ENCODE data around the gene BSPRY. TPM values are rescaled to one million over a fixed set of nuclear protein-coding genes. Genes with fewer than 3 reads are reported as not detected.
"Not testable (repeated sequence)": the region's sequence is repeated elsewhere in the genome, so short reads cannot be mapped to it uniquely, and the experiment has no call there.

Gene BSPRY
- total and polyA plus RNA-seq, 2 experiments from 2014 or later = 0.93 to 1.2 TPM

- peak within 1 kb of the TSS; percentile 73 for H3K4me3 ChIP-seq
- H3K27me3 ChIP-seq = no peaks in the 10 kb centered on the region
- H3K4me1 ChIP-seq (ENCODE audit: low read depth) = peaks cover 11% of the 10 kb centered on the region
- no peak for TF ChIP-seq CTCF (IDR thresholded peaks at IDR 0.05; ENCODE audit: low read depth, low read length)
- no peaks in the 10 kb centered on the region for H3K9me3 ChIP-seq (ENCODE audit: low read depth)
- peak within 1 kb of the TSS; percentile 86 for H3K27ac ChIP-seq
- peak; percentile 79 to 90 for DNase-seq (ENCODE audit: low read depth in 1 of 2, low spot score in 1 of 2)
- peaks cover 7% of the 10 kb centered on the region for H3K36me3 ChIP-seq
These were observed 27.6 kb downstream of the BSPRY start, which contains the start of gene HDHD3 for GRCh38 chr9:113376634-113377567. Gene HDHD3 (minus strand): TSS chr9:113376986. CDS start chr9:113374354, 2,632 bp downstream.

DNA sequence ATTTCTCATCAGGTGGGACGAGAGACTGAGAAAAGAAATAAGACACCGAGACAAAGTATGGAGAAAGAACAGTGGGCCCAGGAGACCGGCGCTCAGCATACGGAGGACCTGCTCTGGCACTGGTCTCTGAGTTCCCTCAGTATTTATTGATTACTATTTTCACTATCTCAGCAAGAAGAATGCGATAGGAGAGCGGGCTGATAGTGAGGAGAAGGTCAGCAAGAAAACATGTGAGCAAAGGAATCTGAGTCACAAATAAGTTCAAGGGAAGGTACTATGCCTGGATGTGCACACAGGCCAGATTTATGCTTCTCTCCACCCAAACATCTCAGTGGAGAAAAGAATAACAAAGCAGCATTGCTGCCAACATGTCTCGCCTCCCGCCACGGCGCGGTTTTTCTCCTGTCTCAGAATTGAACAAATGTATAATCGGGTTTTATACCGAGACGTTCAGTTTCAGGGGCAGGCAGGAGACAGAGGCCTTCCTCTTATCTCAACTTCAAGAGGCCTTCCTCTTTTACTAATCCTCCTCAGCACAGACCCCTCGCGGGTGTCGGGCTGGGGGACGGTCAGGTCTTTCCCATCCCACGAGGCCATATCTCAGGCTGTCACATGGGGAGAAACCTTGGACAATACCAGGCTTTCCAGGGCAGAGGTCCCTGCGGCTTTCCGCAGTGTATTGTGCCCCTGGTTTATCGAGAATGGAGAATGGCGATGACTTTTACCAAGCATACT, 29.9 kb downstream of the BSPRY start:
- not testable (repeated sequence) for DNase-seq (ENCODE audit: low read depth in 1 of 2, low spot score in 1 of 2); H3K9me3 ChIP-seq (ENCODE audit: low read depth); H3K36me3 ChIP-seq; H3K27me3 ChIP-seq; H3K4me3 ChIP-seq
- Histone ChIP-seq H3K4me1 (ENCODE audit: low read depth) (peaks cover 11% of the 10 kb centered on the region), H3K27ac (peak overlapping the region; percentile 86)

GRCh38 chr9:113379829-113380210, 30.5 kb downstream of the BSPRY start:
- DNase-seq (ENCODE audit: low read depth in 1 of 2, low spot score in 1 of 2); H3K9me3 ChIP-seq (ENCODE audit: low read depth); H3K4me3 ChIP-seq; H3K36me3 ChIP-seq; H3K27me3 ChIP-seq: not testable (repeated sequence)
- Histone ChIP-seq H3K4me1 (ENCODE audit: low read depth) (peaks cover 11% of the 10 kb centered on the region), H3K27ac (peak overlapping the region; percentile 86)

- peak overlapping the region; percentile 86 for H3K27ac ChIP-seq
- no peaks in the 10 kb centered on the region for H3K27me3 ChIP-seq
- no peaks in the 10 kb centered on the region for H3K36me3 ChIP-seq
- DNase-seq (ENCODE audit: low read depth in 1 of 2, low spot score in 1 of 2) = no peak
- TF ChIP-seq CTCF (IDR thresholded peaks at IDR 0.05; ENCODE audit: low read depth, low read length) = no peak
- H3K4me3 ChIP-seq = no peak overlapping the region
- peaks cover 11% of the 10 kb centered on the region for H3K4me1 ChIP-seq (ENCODE audit: low read depth)
- no peaks in the 10 kb centered on the region for H3K9me3 ChIP-seq (ENCODE audit: low read depth)
These were observed 31.6 kb downstream of the BSPRY start for GRCh38 chr9:113380869-113381378.

GRCh38 chr9:113381441-113381840, 32.1 kb downstream of the BSPRY start:
- H3K27ac ChIP-seq; H3K27me3 ChIP-seq; H3K36me3 ChIP-seq; H3K9me3 ChIP-seq (ENCODE audit: low read depth); H3K4me3 ChIP-seq; DNase-seq (ENCODE audit: low read depth in 1 of 2, low spot score in 1 of 2): not testable (repeated sequence)
- peaks cover 11% of the 10 kb centered on the region for H3K4me1 ChIP-seq (ENCODE audit: low read depth)

GRCh38 chr9:113381909-113382411, 32.6 kb downstream of the BSPRY start:
- no peak overlapping the region for H3K27ac ChIP-seq
- H3K4me1 ChIP-seq (ENCODE audit: low read depth) = peaks cover 11% of the 10 kb centered on the region
- no peaks in the 10 kb centered on the region for H3K27me3 ChIP-seq
- no peak overlapping the region for H3K4me3 ChIP-seq
- no peak for DNase-seq (ENCODE audit: low read depth in 1 of 2, low spot score in 1 of 2)
- H3K36me3 ChIP-seq = no peaks in the 10 kb centered on the region
- no peak for TF ChIP-seq CTCF (IDR thresholded peaks at IDR 0.05; ENCODE audit: low read depth, low read length)
- no peaks in the 10 kb centered on the region for H3K9me3 ChIP-seq (ENCODE audit: low read depth)

All from cardiac muscle cell (in vitro differentiated cells and primary cell).